Nephron (organoid): ENCODE data around the gene PTPRF.

Experiments
- H3K27ac Mint-ChIP-seq, 3 experiments: 2 replicates each; pipeline ENCODE4 v1.8.0; 2020; ENCODE audit warnings: mixed read lengths in 3 of 3, mild to moderate bottlenecking in 2 of 3, moderate library complexity in 1 of 3
- H3K27me3 Mint-ChIP-seq: 2 replicates; pipeline ENCODE4 v1.8.0; 2021; ENCODE audit warnings: low read depth, mild to moderate bottlenecking, moderate library complexity, mixed read lengths
- H3K36me3 Mint-ChIP-seq: 2 replicates; pipeline ENCODE4 v1.8.0; 2020; ENCODE audit warnings: low read depth, mixed read lengths
- H3K4me1 Mint-ChIP-seq: 2 replicates; pipeline ENCODE4 v1.8.0; 2020; ENCODE audit warnings: mixed read lengths
- H3K4me3 Mint-ChIP-seq, 3 experiments: 2 replicates each; pipeline ENCODE4 v1.8.0; 2020; ENCODE audit warnings: mild to moderate bottlenecking in 3 of 3, mixed read lengths in 3 of 3, moderate library complexity in 2 of 3
- H3K9me3 Mint-ChIP-seq: 2 replicates; pipeline ENCODE4 v1.8.0; 2020; ENCODE audit warnings: mixed read lengths
- TF ChIP-seq, protein P1 (sequence below), 3 experiments: fragments of 200-600 bp; sonication (generic); IDR thresholded peaks; one replicate each; pipeline ENCODE4 v1.5.0; 2021; ENCODE audit warnings: antibody characterized with exemption in 3 of 3; ENCODE audit not compliant: unreplicated experiment in 3 of 3

The PTPRF gene

GRCh38 chr1:43622901-43623780 lies 92.5 kb downstream of the PTPRF start:
- Mint-ChIP-seq H3K36me3 (peaks cover 22% of the 10 kb centered on the region), H3K4me1 (peaks cover 3% of the 10 kb centered on the region), H3K27me3 (no peaks in the 10 kb centered on the region), H3K27ac (no peak overlapping the region), H3K4me3 (no peak overlapping the region), H3K9me3 (no peaks in the 10 kb centered on the region)
- TF ChIP-seq, protein P1, sequence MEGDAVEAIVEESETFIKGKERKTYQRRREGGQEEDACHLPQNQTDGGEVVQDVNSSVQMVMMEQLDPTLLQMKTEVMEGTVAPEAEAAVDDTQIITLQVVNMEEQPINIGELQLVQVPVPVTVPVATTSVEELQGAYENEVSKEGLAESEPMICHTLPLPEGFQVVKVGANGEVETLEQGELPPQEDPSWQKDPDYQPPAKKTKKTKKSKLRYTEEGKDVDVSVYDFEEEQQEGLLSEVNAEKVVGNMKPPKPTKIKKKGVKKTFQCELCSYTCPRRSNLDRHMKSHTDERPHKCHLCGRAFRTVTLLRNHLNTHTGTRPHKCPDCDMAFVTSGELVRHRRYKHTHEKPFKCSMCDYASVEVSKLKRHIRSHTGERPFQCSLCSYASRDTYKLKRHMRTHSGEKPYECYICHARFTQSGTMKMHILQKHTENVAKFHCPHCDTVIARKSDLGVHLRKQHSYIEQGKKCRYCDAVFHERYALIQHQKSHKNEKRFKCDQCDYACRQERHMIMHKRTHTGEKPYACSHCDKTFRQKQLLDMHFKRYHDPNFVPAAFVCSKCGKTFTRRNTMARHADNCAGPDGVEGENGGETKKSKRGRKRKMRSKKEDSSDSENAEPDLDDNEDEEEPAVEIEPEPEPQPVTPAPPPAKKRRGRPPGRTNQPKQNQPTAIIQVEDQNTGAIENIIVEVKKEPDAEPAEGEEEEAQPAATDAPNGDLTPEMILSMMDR (IDR thresholded peaks at IDR 0.05; ENCODE audit: unreplicated experiment in 3 of 3): no peak

GRCh38 chr1:43625063-43625780 lies 94.5 kb downstream of the PTPRF start:
- TF ChIP-seq, protein P1 (IDR thresholded peaks at IDR 0.05; ENCODE audit: unreplicated experiment in 3 of 3): no peak
- Mint-ChIP-seq H3K4me3 (no peak overlapping the region), H3K9me3 (no peaks in the 10 kb centered on the region), H3K27me3 (no peaks in the 10 kb centered on the region), H3K27ac (no peak overlapping the region), H3K4me1 (peaks cover 3% of the 10 kb centered on the region), H3K36me3 (peaks cover 14% of the 10 kb centered on the region)

- H3K9me3 Mint-ChIP-seq: no peaks in the 10 kb centered on the region
- no peak overlapping the region for H3K27ac Mint-ChIP-seq
- TF ChIP-seq, protein P1 (IDR thresholded peaks at IDR 0.05; ENCODE audit: unreplicated experiment in 3 of 3): no peak
- H3K36me3 Mint-ChIP-seq: no peaks in the 10 kb centered on the region
- peaks cover 5% of the 10 kb centered on the region for H3K27me3 Mint-ChIP-seq
- no peak overlapping the region for H3K4me3 Mint-ChIP-seq
- H3K4me1 Mint-ChIP-seq: no peaks in the 10 kb centered on the region
These were observed 101.5 kb downstream of the PTPRF start for GRCh38 chr1:43632135-43632670.

GRCh38 chr1:43634721-43635120 lies 104.0 kb downstream of the PTPRF start:
- peaks cover 2% of the 10 kb centered on the region for H3K9me3 Mint-ChIP-seq
- H3K27me3 Mint-ChIP-seq: peaks cover 8% of the 10 kb centered on the region
- H3K4me3 Mint-ChIP-seq: no peak overlapping the region
- H3K27ac Mint-ChIP-seq: no peak overlapping the region
- no peaks in the 10 kb centered on the region for H3K36me3 Mint-ChIP-seq
- TF ChIP-seq, protein P1 (IDR thresholded peaks at IDR 0.05; ENCODE audit: unreplicated experiment in 3 of 3): no peak
- no peaks in the 10 kb centered on the region for H3K4me1 Mint-ChIP-seq

- TF ChIP-seq, protein P1 (IDR thresholded peaks at IDR 0.05; ENCODE audit: unreplicated experiment in 3 of 3): no peak
- H3K27ac Mint-ChIP-seq: no peak overlapping the region
- no peak overlapping the region for H3K4me3 Mint-ChIP-seq
- no peaks in the 10 kb centered on the region for H3K4me1 Mint-ChIP-seq
- H3K9me3 Mint-ChIP-seq: peaks cover 2% of the 10 kb centered on the region
- H3K27me3 Mint-ChIP-seq: peaks cover 13% of the 10 kb centered on the region
- H3K36me3 Mint-ChIP-seq: no peaks in the 10 kb centered on the region
These were observed 105.4 kb downstream of the PTPRF start for GRCh38 chr1:43636006-43636641.
